H1 (cell line): ENCODE results near the gene F2. TPM values are rescaled to one million over a fixed set of nuclear protein-coding genes. Genes with fewer than 3 reads are reported as not detected.

Experiments
- CTCF ChIA-PET: fragments of 300-600 bp; sonication (Branson Sonifier 250); formaldehyde crosslinking; loops from one replicate; lab custom pipeline; 2021; ENCODE audit not compliant: partially characterized antibody; lab: Charles Lee
- POLR2A ChIA-PET: fragments of 300-600 bp; sonication (Branson Sonifier 250); formaldehyde crosslinking; loops from one replicate; lab custom pipeline; 2021; ENCODE audit warnings: inconsistent platforms; ENCODE audit not compliant: partially characterized antibody; lab: Charles Lee
- DNase-seq, 2 experiments: peaks; one replicate each; pipeline versions ENCODE4 v3.0.0 to v3.0.0-alpha.2; 2010 to 2022; ENCODE audit warnings: low spot score in 2 of 2, low read depth in 1 of 2, mixed read lengths in 1 of 2
- FAIRE-seq: peaks from 2 replicates; lab custom pipeline; 2011; peaks lifted over from hg19 to GRCh38; lab: Jason Lieb, UNC
- H2AFZ ChIP-seq: 2 replicates; pipeline ENCODE4 v1.8.1; 2012; ENCODE audit warnings: low read length, inconsistent platforms
- H2AK5ac ChIP-seq: 2 replicates; pipeline ENCODE4 v1.6.1; 2013; ENCODE audit warnings: low read depth, low read length
- H2BK120ac ChIP-seq: replicated peaks from 2 replicates; pipeline ENCODE3; 2013; ENCODE audit warnings: low read depth, low read length, inconsistent platforms
- H2BK12ac ChIP-seq: 2 replicates; pipeline ENCODE4 v1.6.1; 2013; ENCODE audit warnings: low read depth, low read length
- H2BK15ac ChIP-seq: 2 replicates; pipeline ENCODE4 v1.6.1; 2013; ENCODE audit warnings: low read length
- H2BK20ac ChIP-seq: 2 replicates; pipeline ENCODE4 v1.6.1; 2013; ENCODE audit warnings: low read length
- H2BK5ac ChIP-seq: 2 replicates; pipeline ENCODE4 v1.6.1; 2013; ENCODE audit warnings: low read depth, low read length
- H3K14ac ChIP-seq: 2 replicates; pipeline ENCODE4 v1.6.1; 2013; ENCODE audit warnings: inconsistent platforms; ENCODE audit not compliant: insufficient read length
- H3K18ac ChIP-seq: 2 replicates; pipeline ENCODE4 v1.6.1; 2013; ENCODE audit warnings: low read length; ENCODE audit errors: extremely low read depth
- H3K23ac ChIP-seq: 2 replicates; pipeline ENCODE4 v1.6.1; 2013; ENCODE audit warnings: inconsistent platforms; ENCODE audit not compliant: insufficient read length
- H3K23me2 ChIP-seq: 2 replicates; pipeline ENCODE4 v1.6.1; 2013; ENCODE audit warnings: low read depth, low read length
- H3K27ac ChIP-seq: 2 replicates; pipeline ENCODE4 v1.6.1; 2011; ENCODE audit warnings: low read depth, low read length, inconsistent platforms
- H3K27me3 ChIP-seq, 4 experiments: replicated peaks in 1 of 4; 1 replicate in 1 of 4; 2 replicates in 3 of 4; pipeline versions ENCODE4 v1.6.1 to v1.8.1; 2011 to 2013; ENCODE audit warnings: low read length in 3 of 4, mild to moderate bottlenecking in 3 of 4, inconsistent platforms in 2 of 4, mixed read lengths in 2 of 4, moderate library complexity in 1 of 4; ENCODE audit not compliant: control insufficient read depth in 3 of 4, insufficient read depth in 3 of 4; ENCODE audit errors: extremely low read depth in 1 of 4
- H3K36me3 ChIP-seq, 4 experiments: 2 replicates each; pipeline versions ENCODE4 v1.6.1 to v1.8.1; 2011 to 2013; ENCODE audit warnings: mild to moderate bottlenecking in 4 of 4, low read length in 3 of 4, moderate library complexity in 2 of 4, control low read depth in 1 of 4, inconsistent platforms in 1 of 4; ENCODE audit not compliant: insufficient read depth in 4 of 4, control insufficient read depth in 2 of 4
- H3K4ac ChIP-seq: replicated peaks from 2 replicates; pipeline ENCODE3; 2013; ENCODE audit warnings: low read length, low read depth, mixed read lengths, inconsistent platforms; ENCODE audit not compliant: insufficient read length
- H3K4me1 ChIP-seq, 4 experiments: replicated peaks in 1 of 4; 1 replicate in 1 of 4; 2 replicates in 3 of 4; pipeline versions ENCODE4 v1.6.1 to v1.8.1; 2011 to 2013; ENCODE audit warnings: low read length in 3 of 4, inconsistent platforms in 2 of 4, mixed read lengths in 1 of 4; ENCODE audit not compliant: insufficient read depth in 4 of 4, control insufficient read depth in 3 of 4
- H3K4me2 ChIP-seq, 2 experiments: 2 replicates each; pipeline versions ENCODE4 v1.6.1 to v1.8.1; 2011 to 2013; ENCODE audit warnings: low read depth in 2 of 2, low read length in 2 of 2, control low read depth in 1 of 2, inconsistent platforms in 1 of 2, mild to moderate bottlenecking in 1 of 2; ENCODE audit not compliant: insufficient read depth in 1 of 2
- H3K4me3 ChIP-seq, 4 experiments: fragments of 200-600, 300-600 bp in 1 of 4; sonication (generic), shearing (Covaris generic), sonication (Bioruptor Twin) in 1 of 4; 2 replicates each; pipeline versions ENCODE4 v1.5.1 to v1.8.1; 2011 to 2016; ENCODE audit warnings: low read length in 4 of 4, low read depth in 3 of 4, control low read depth in 2 of 4, inconsistent platforms in 2 of 4, mild to moderate bottlenecking in 2 of 4, mixed read lengths in 1 of 4, moderate library complexity in 1 of 4; ENCODE audit not compliant: insufficient read depth in 2 of 4; ENCODE audit errors: extremely low read depth in 1 of 4
- H3K56ac ChIP-seq: replicated peaks from 2 replicates; pipeline ENCODE3; 2013; ENCODE audit warnings: low read depth, mild to moderate bottlenecking, mixed read lengths, low read length, inconsistent platforms; ENCODE audit not compliant: insufficient read length
- H3K79me1 ChIP-seq: 2 replicates; pipeline ENCODE4 v1.6.1; 2013; ENCODE audit warnings: low read depth, low read length, control low read depth
- H3K79me2 ChIP-seq, 2 experiments: 2 replicates each; pipeline versions ENCODE4 v1.6.1 to v1.8.1; 2012 to 2013; ENCODE audit warnings: low read length in 2 of 2, mild to moderate bottlenecking in 2 of 2, inconsistent platforms in 1 of 2; ENCODE audit not compliant: insufficient read depth in 2 of 2, control insufficient read depth in 1 of 2
- H3K9ac ChIP-seq, 4 experiments: replicated peaks in 1 of 4; 1 replicate in 1 of 4; 2 replicates in 3 of 4; pipeline versions ENCODE4 v1.6.1 to v1.8.1; 2011 to 2013; ENCODE audit warnings: low read depth in 3 of 4, low read length in 3 of 4, control low read depth in 2 of 4, mild to moderate bottlenecking in 2 of 4, moderate library complexity in 2 of 4, inconsistent platforms in 1 of 4; ENCODE audit errors: extremely low read depth in 1 of 4
- H3K9me3 ChIP-seq, 2 experiments: 2 replicates each; pipeline versions ENCODE4 v1.6.1 to v1.8.1; 2012 to 2013; ENCODE audit warnings: mild to moderate bottlenecking in 2 of 2, moderate library complexity in 2 of 2, control low read depth in 1 of 2, inconsistent platforms in 1 of 2, low read depth in 1 of 2, low read length in 1 of 2, mixed read lengths in 1 of 2; ENCODE audit not compliant: insufficient read depth in 2 of 2
- H4K20me1 ChIP-seq, 2 experiments: replicated peaks in 1 of 2; 2 replicates each; pipeline versions ENCODE3 to v1.8.1; 2011 to 2013; ENCODE audit warnings: inconsistent platforms in 2 of 2, low read length in 2 of 2, mild to moderate bottlenecking in 1 of 2; ENCODE audit not compliant: insufficient read depth in 2 of 2, control insufficient read depth in 1 of 2
- H4K5ac ChIP-seq: 2 replicates; pipeline ENCODE4 v1.6.1; 2013; ENCODE audit warnings: low read length, low read depth, mixed read lengths, inconsistent platforms; ENCODE audit not compliant: insufficient read length
- H4K8ac ChIP-seq: 2 replicates; pipeline ENCODE4 v1.8.0; 2013; ENCODE audit warnings: mild to moderate bottlenecking, moderate library complexity, low read length, inconsistent platforms; ENCODE audit not compliant: insufficient read depth; ENCODE audit errors: extremely low read depth
- H4K91ac ChIP-seq: replicated peaks from 2 replicates; pipeline ENCODE3; 2013; ENCODE audit warnings: low read length, mixed read lengths, inconsistent platforms; ENCODE audit not compliant: insufficient read length
- CEBPB ChIP-seq: IDR thresholded peaks from 2 replicates; pipeline ENCODE4 v1.6.1; 2012; ENCODE audit warnings: low read depth, low read length
- CTCF ChIP-seq, 3 experiments: IDR thresholded peaks; 1 replicate in 2 of 3; 2 replicates in 1 of 3; pipeline versions ENCODE4 v1.5.1 to v1.6.1; 2011; ENCODE audit warnings: low read length in 3 of 3, mild to moderate bottlenecking in 3 of 3, inconsistent platforms in 2 of 3, low read depth in 1 of 3, moderate library complexity in 1 of 3; ENCODE audit not compliant: insufficient read depth in 1 of 3; ENCODE audit errors: control extremely low read depth in 1 of 3
- E2F6 ChIP-seq: IDR thresholded peaks from 2 replicates; pipeline ENCODE4 v1.6.1; 2012; ENCODE audit warnings: inconsistent platforms
- EZH2 ChIP-seq: fragments of 200-600 bp; sonication (generic); IDR thresholded peaks from 2 replicates; pipeline ENCODE4 v1.7.1; 2012; ENCODE audit warnings: low read depth, mild to moderate bottlenecking, moderate library complexity, low read length, inconsistent platforms; ENCODE audit not compliant: severe bottlenecking
- HDAC2 ChIP-seq, 2 experiments: fragments of 300-600 bp in 1 of 2; sonication (generic) in 1 of 2; IDR thresholded peaks; 2 replicates each; pipeline ENCODE4 v1.6.1; 2011 to 2012; ENCODE audit warnings: low read depth in 2 of 2, low read length in 2 of 2, mild to moderate bottlenecking in 2 of 2, moderate library complexity in 2 of 2, borderline replicate concordance in 1 of 2, inconsistent platforms in 1 of 2
- RAD21 ChIP-seq, 2 experiments: IDR thresholded peaks in 1 of 2; conservative IDR thresholded peaks in 1 of 2; 2 replicates each; pipeline ENCODE4 v1.6.1; 2011; ENCODE audit warnings: low read depth in 2 of 2, low read length in 2 of 2, improper control_type of control experiment in 1 of 2, inconsistent platforms in 1 of 2, mild to moderate bottlenecking in 1 of 2, moderate library complexity in 1 of 2
- RFX5 ChIP-seq: IDR thresholded peaks from 2 replicates; pipeline ENCODE4 v1.6.1; 2011; ENCODE audit warnings: low read depth, low read length, improper control_type of control experiment, borderline replicate concordance
- WGBS, 2 experiments: shearing (Covaris generic) in 1 of 2; methylation state at CpG; one replicate each; pipeline versions ENCODE4 v1.1.6 to v1.1.7; 2013 to 2015; ENCODE audit warnings: low lambda C conversion rate in 2 of 2, mixed read lengths in 2 of 2, inconsistent platforms in 1 of 2, low coverage in 1 of 2, missing lambda C conversion rate in 1 of 2; ENCODE audit not compliant: insufficient replicate concordance in 2 of 2, insufficient coverage in 1 of 2, insufficient read length in 1 of 2; ENCODE audit errors: extremely low coverage in 1 of 2, missing lambda C conversion rate in 1 of 2; 5-methylcytosine and 5-hydroxymethylcytosine counted together
- polyA plus RNA-seq, 7 experiments: library from polyadenylated mRNA; depleted of rRNA in 3 of 7; stranded (reverse) in 5 of 7; unstranded in 2 of 7; fragments of >200 nt in 5 of 7; fragments of 200-250 nt in 2 of 7; gene quantifications; 1 replicate in 5 of 7; 2 replicates in 1 of 7; 4 replicates in 1 of 7; pipeline versions ENCODE4 v1.2.1 to v1.2.3, GENCODE V29; 2011 to 2013; ENCODE audit warnings: missing spikeins in 2 of 7, mixed read lengths in 2 of 7
- total RNA-seq: library from RNA; stranded (reverse); fragmentation: NEBNext Ultra II Directional; extraction: Animal tissue kit (Norgen Biotek cat#: 25700); gene quantifications from 2 replicates; pipeline ENCODE4 v1.2.1, GENCODE V29; 2021

The F2 gene
- total and polyA plus RNA-seq, 2 of the 8 experiments (the other 6 are each of a cell fraction or from before 2014, with no cell fraction given) = 0.11 TPM; not detected in 1

- no peak overlapping the region for H4K91ac ChIP-seq
- H3K36me3 ChIP-seq = peaks cover 2 to 14% (median 4%) of the 10 kb centered on the region in 4 experiments; a peak in 4 of 8 replicates
- H3K4me1 ChIP-seq = peaks cover 3 to 19% (median 7%) of the 10 kb centered on the region in 4 experiments
- H3K23me2 ChIP-seq = no peaks in the 10 kb centered on the region
- H2AK5ac ChIP-seq = no peak overlapping the region
- no peak overlapping the region for H3K4ac ChIP-seq
- H3K27me3 ChIP-seq = no peaks in the 10 kb centered on the region
- H3K18ac ChIP-seq = no peak overlapping the region
- no peak for FAIRE-seq
- H2BK20ac ChIP-seq = no peak overlapping the region
- ChIA-PET CTCF (interaction anchor here (0.6 to 7.5 kb wide), 8 partner anchors 8 to 77 kb away, joined by 3 to 36 read pairs (median 4); no protein-coding TSS in a partner anchor), POLR2A (interaction anchor here (0.7 to 1.3 kb wide), 2 partner anchors 20 to 563 kb away, joined by 4 read pairs; no protein-coding TSS in a partner anchor)
- H2AFZ ChIP-seq = no peak overlapping the region
- H2BK15ac ChIP-seq = no peak overlapping the region
- peaks cover 0 to 3% of the 10 kb centered on the region in 2 experiments for H4K20me1 ChIP-seq
- H3K9me3 ChIP-seq = no peaks in the 10 kb centered on the region
- no peak overlapping the region for H2BK12ac ChIP-seq
- H3K4me3 ChIP-seq = no peak overlapping the region
- no peak overlapping the region for H2BK5ac ChIP-seq
- no peak overlapping the region; the same call in 1 of the 2 replicates for H4K8ac ChIP-seq
- no peaks in the 10 kb centered on the region for H3K79me1 ChIP-seq
- H3K14ac ChIP-seq = no peak overlapping the region
- no peak overlapping the region for H4K5ac ChIP-seq
- no peaks in the 10 kb centered on the region for H3K79me2 ChIP-seq
- H3K56ac ChIP-seq = no peak overlapping the region
- H2BK120ac ChIP-seq = no peak overlapping the region
- no peak overlapping the region for H3K23ac ChIP-seq
- WGBS, 2 experiments = 91% methylated on average over 10 of the region's 10 CpGs; no CpG with 5 or more reads in 1 of the 2 experiments
- H3K27ac ChIP-seq = no peak overlapping the region
- DNase-seq = peak in 1 of 2 experiments; percentile 47
- no peak overlapping the region for H3K9ac ChIP-seq
- H3K4me2 ChIP-seq = no peak overlapping the region
- TF ChIP-seq EZH2 = no peak
- TF ChIP-seq HDAC2 (IDR thresholded peaks at IDR 0.05; ENCODE audit: borderline replicate concordance in 1 of 2, low read depth in 2 of 2, low read length in 2 of 2) = no peak
- TF ChIP-seq CEBPB = no peak
- peak in 2 of 3 experiments; percentile 41 to 44; a peak in 2 of 4 replicates for TF ChIP-seq CTCF (IDR thresholded peaks at IDR 0.05; ENCODE audit: control extremely low read depth in 1 of 3, insufficient read depth in 1 of 3, low read depth in 1 of 3, low read length in 3 of 3)
- TF ChIP-seq E2F6 = no peak
- TF ChIP-seq RFX5 = no peak
- TF ChIP-seq RAD21 (IDR thresholded peaks at IDR 0.05 in 1 of 2, conservative IDR thresholded peaks at IDR 0.05 in 1 of 2; ENCODE audit: low read depth in 2 of 2, low read length in 2 of 2) = peak; percentile 51 to 54; a peak in 3 of 4 replicates
These were observed 40.8 kb upstream of the F2 start for GRCh38 chr11:46677991-46678740.
